ENCODE data around the gene PARM1.

Gene PARM1

DNA sequence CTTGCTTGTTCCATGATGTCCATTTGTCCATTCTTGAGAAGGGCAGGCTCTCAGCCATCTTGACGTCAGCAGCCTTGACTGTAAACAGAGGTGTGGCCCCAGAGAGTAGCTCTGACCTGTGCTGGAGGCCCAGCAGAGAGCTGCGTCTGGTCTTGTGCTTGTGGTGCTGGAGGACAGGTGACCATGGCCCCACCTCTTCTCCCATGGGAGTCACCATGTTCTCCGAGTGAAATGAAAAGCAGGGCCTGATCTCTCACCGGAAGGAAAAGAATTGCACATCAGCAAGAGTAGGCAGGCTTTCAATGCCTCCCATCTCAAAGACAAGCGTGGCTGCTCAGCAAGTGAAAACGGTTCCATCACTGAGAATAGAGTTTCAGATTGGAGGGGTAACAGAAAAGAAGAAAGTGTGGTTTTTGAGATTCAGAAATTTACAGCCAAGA lies 11.5 kb downstream of the PARM1 start:
- Histone ChIP-seq H3K9me3 (ENCODE audit: insufficient read depth, low read depth, low read length) (no peaks in the 10 kb centered on the region), H3K27me3 (ENCODE audit: insufficient read depth, low read length) (no peaks in the 10 kb centered on the region), H3K9ac (ENCODE audit: low read depth, low read length) (no peak overlapping the region), H3K4me1 (ENCODE audit: insufficient read depth, low read length) (peaks cover 10% of the 10 kb centered on the region), H3K4me3 (ENCODE audit: low read length) (no peak overlapping the region), H3K27ac (ENCODE audit: low read length) (no peak overlapping the region), H3K36me3 (ENCODE audit: insufficient read depth, low read depth, low read length) (no peaks in the 10 kb centered on the region)

DNA sequence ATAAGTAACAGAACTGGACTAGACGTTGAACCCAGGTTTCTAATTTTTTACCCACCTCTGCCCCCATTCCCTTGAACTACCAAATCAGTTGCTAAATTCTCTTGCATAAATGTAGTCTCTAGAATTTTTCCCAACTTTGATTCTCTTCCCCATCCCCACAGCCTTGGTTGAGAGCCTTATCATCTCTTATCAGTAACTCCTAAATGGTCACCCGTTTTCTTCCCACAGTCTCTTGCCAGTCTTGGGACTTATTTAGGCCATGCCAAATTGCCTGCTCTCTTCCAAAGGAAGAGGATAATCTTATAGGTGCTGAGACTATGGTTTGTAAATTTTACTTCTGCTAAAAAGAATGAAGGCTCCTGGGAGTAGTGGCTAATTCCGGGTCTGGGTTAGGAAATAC lies 13.3 kb downstream of the PARM1 start:
- no peak overlapping the region for H3K4me3 ChIP-seq (ENCODE audit: low read length)
- H3K9me3 ChIP-seq (ENCODE audit: insufficient read depth, low read depth, low read length): no peaks in the 10 kb centered on the region
- H3K27ac ChIP-seq (ENCODE audit: low read length): no peak overlapping the region
- peaks cover 10% of the 10 kb centered on the region for H3K4me1 ChIP-seq (ENCODE audit: insufficient read depth, low read length)
- H3K36me3 ChIP-seq (ENCODE audit: insufficient read depth, low read depth, low read length): no peaks in the 10 kb centered on the region
- no peaks in the 10 kb centered on the region for H3K27me3 ChIP-seq (ENCODE audit: insufficient read depth, low read length)
- H3K9ac ChIP-seq (ENCODE audit: low read depth, low read length): no peak overlapping the region

DNA sequence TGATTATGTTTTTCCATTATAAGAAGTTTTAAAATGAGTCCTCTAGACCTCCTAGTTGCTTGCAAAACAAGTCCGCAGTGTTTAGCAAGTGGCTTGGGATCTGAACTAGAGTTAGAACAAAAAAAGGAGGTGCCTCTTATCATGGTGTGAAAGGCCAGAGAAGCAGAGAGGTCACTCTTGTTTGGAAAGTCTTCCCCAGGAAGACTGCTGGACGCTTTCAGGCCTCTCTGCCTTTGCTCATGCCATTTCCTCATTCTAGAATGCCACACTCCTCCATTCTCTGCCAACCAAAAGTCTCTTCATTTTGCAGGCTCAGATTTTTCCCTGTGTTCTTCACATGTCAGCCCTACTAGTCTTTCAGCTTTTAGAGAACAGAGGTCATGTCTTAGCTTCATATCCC lies 14.9 kb downstream of the PARM1 start:
- Histone ChIP-seq H3K4me1 (ENCODE audit: insufficient read depth, low read length) (peaks cover 5% of the 10 kb centered on the region), H3K9ac (ENCODE audit: low read depth, low read length) (no peak overlapping the region), H3K9me3 (ENCODE audit: insufficient read depth, low read depth, low read length) (no peaks in the 10 kb centered on the region), H3K4me3 (ENCODE audit: low read length) (no peak overlapping the region), H3K27ac (ENCODE audit: low read length) (no peak overlapping the region), H3K36me3 (ENCODE audit: insufficient read depth, low read depth, low read length) (no peaks in the 10 kb centered on the region), H3K27me3 (ENCODE audit: insufficient read depth, low read length) (no peaks in the 10 kb centered on the region)

DNA sequence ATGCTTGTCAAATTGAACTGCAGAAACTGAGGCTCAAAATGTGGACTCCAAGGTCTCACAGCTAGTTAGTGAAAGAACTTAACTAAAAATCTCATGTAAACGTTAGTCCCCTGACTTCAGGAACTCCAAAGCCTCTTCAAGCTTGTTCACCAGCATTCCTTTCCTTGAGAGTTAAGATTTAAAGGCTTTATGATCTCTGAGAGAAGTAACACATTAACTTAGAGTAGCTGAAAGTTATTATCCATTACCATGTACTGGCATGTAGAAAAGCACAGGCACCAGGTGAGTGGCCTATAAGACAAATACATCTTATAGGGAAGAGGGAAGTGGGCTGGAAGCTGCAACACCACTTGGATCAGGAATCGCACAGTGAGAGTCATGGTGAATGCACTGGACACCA lies 15.3 kb downstream of the PARM1 start:
- Histone ChIP-seq H3K36me3 (ENCODE audit: insufficient read depth, low read depth, low read length) (no peaks in the 10 kb centered on the region), H3K27ac (ENCODE audit: low read length) (no peak overlapping the region), H3K4me3 (ENCODE audit: low read length) (no peak overlapping the region), H3K27me3 (ENCODE audit: insufficient read depth, low read length) (no peaks in the 10 kb centered on the region), H3K9ac (ENCODE audit: low read depth, low read length) (no peak overlapping the region), H3K9me3 (ENCODE audit: insufficient read depth, low read depth, low read length) (no peaks in the 10 kb centered on the region), H3K4me1 (ENCODE audit: insufficient read depth, low read length) (peaks cover under 1% of the 10 kb centered on the region; the same call in 1 of the 2 replicates)

DNA sequence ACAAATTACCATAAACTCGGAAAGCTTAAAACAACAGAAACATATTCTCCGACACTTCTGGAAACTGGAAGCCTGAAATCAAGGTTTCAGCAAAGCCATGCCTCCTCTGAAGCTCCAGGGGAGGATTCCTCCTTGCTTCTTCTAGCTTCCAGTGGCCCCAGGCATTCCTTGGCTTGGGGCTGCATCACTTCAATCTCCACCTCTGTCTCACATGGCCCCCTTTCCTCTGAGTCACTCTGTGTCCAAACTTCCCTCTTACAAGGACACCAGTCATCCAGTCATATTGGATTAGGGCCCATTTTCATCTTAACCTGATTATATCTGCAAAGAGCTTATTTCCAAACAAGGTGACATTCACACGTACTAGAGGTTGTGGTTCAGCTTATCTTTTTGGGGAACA lies 17.3 kb downstream of the PARM1 start:
- H3K27ac ChIP-seq (ENCODE audit: low read length): no peak overlapping the region
- H3K9me3 ChIP-seq (ENCODE audit: insufficient read depth, low read depth, low read length): no peaks in the 10 kb centered on the region
- no peaks in the 10 kb centered on the region for H3K4me1 ChIP-seq (ENCODE audit: insufficient read depth, low read length)
- H3K9ac ChIP-seq (ENCODE audit: low read depth, low read length): no peak overlapping the region
- H3K4me3 ChIP-seq (ENCODE audit: low read length): no peak overlapping the region
- no peaks in the 10 kb centered on the region for H3K27me3 ChIP-seq (ENCODE audit: insufficient read depth, low read length)
- H3K36me3 ChIP-seq (ENCODE audit: insufficient read depth, low read depth, low read length): no peaks in the 10 kb centered on the region

DNA sequence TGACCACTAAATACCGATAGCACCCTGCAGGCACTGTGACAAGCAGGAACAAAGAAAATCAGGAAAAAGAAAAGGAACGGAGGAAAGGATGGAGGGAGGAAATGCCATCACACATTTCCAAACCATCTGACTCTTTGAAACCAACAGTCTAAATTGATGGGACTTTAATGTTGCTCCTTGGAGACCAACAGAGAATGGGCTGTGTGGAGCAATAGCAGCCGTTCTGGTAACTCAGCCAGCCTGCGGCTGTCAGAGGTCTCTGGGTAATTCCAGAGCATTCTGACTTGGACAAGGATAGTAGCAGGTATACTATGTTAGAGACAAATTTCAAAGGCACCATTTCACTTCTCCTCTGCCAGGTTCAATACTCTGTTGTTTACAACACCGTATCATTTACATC lies 18.0 kb downstream of the PARM1 start:
- Histone ChIP-seq H3K4me1 (ENCODE audit: insufficient read depth, low read length) (no peaks in the 10 kb centered on the region), H3K9ac (ENCODE audit: low read depth, low read length) (no peak overlapping the region), H3K27me3 (ENCODE audit: insufficient read depth, low read length) (no peaks in the 10 kb centered on the region), H3K36me3 (ENCODE audit: insufficient read depth, low read depth, low read length) (no peaks in the 10 kb centered on the region), H3K4me3 (ENCODE audit: low read length) (no peak overlapping the region), H3K27ac (ENCODE audit: low read length) (no peak overlapping the region), H3K9me3 (ENCODE audit: insufficient read depth, low read depth, low read length) (no peaks in the 10 kb centered on the region)

DNA sequence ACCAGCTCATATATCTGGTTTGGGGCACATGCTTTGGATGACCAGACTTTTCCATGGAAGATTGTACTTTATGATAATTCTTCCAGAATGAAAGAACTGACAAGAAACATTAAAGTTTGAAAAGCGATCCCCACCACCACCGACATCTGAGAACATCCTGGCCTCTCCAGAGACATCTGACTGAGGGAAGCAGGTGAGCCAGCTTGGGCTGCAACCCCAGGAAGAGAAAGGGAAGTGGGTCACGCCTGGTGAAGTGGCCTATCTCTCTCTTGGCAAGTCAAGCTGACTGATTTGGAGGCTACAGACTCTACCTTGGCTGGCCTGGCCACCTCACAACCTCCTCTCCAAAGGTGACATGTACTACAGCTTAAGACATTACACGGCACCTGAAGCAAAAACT lies 20.7 kb downstream of the PARM1 start:
- no peaks in the 10 kb centered on the region for H3K27me3 ChIP-seq (ENCODE audit: insufficient read depth, low read length)
- no peaks in the 10 kb centered on the region for H3K36me3 ChIP-seq (ENCODE audit: insufficient read depth, low read depth, low read length)
- H3K4me3 ChIP-seq (ENCODE audit: low read length): no peak overlapping the region
- no peak overlapping the region for H3K27ac ChIP-seq (ENCODE audit: low read length)
- no peaks in the 10 kb centered on the region; the same call in 1 of the 2 replicates for H3K4me1 ChIP-seq (ENCODE audit: insufficient read depth, low read length)
- no peak overlapping the region for H3K9ac ChIP-seq (ENCODE audit: low read depth, low read length)
- no peaks in the 10 kb centered on the region for H3K9me3 ChIP-seq (ENCODE audit: insufficient read depth, low read depth, low read length)

DNA sequence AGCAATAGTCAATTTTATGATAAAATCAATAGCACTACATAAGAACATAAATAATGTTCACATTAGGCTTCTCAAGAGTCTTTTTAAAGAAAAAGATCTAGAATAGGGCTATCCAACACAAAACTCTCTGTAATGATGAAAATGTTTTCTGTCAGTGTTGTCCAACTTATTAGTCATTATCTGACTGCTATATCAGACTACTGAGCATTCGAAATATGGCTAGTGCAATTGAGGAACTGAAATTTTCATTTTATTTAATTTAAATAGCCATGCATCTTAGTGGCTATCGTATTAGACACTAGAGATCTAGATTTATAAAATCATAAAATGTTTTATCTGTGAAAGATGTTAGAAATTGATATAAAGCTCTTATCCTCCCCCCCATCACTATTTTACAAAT lies 26.0 kb downstream of the PARM1 start:
- Histone ChIP-seq H3K4me1 (ENCODE audit: insufficient read depth, low read length) (no peaks in the 10 kb centered on the region; the same call in 1 of the 2 replicates), H3K9ac (ENCODE audit: low read depth, low read length) (no peak overlapping the region), H3K36me3 (ENCODE audit: insufficient read depth, low read depth, low read length) (no peaks in the 10 kb centered on the region), H3K27ac (ENCODE audit: low read length) (no peak overlapping the region), H3K9me3 (ENCODE audit: insufficient read depth, low read depth, low read length) (peaks cover 7% of the 10 kb centered on the region; the same call in 1 of the 2 replicates), H3K4me3 (ENCODE audit: low read length) (no peak overlapping the region), H3K27me3 (ENCODE audit: insufficient read depth, low read length) (no peaks in the 10 kb centered on the region)

DNA sequence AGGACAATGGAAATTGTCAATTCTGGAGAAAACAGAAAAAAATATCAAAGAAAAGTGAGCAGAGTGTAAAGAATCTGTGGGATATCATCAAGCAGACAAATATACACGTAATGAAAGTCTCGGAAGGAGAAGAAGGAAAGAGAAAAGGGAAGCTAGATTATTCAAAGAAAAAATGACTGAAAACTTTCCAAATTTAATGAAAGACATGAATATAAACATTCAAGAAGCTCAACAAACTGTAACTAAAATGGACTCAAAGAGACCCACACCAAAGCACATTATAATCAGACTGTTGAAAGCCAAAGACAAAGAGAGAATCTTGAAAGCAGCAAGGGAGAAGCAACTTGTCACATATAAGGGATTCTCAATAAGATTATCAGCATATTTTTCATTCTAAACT lies 28.3 kb downstream of the PARM1 start:
- no peaks in the 10 kb centered on the region; the same call in 1 of the 2 replicates for H3K4me1 ChIP-seq (ENCODE audit: insufficient read depth, low read length)
- H3K9ac ChIP-seq (ENCODE audit: low read depth, low read length): no peak overlapping the region
- H3K4me3 ChIP-seq (ENCODE audit: low read length): no peak overlapping the region
- no peak overlapping the region for H3K27ac ChIP-seq (ENCODE audit: low read length)
- H3K36me3 ChIP-seq (ENCODE audit: insufficient read depth, low read depth, low read length): no peaks in the 10 kb centered on the region
- H3K27me3 ChIP-seq (ENCODE audit: insufficient read depth, low read length): no peaks in the 10 kb centered on the region
- H3K9me3 ChIP-seq (ENCODE audit: insufficient read depth, low read depth, low read length): peaks cover 7% of the 10 kb centered on the region; the same call in 1 of the 2 replicates

DNA sequence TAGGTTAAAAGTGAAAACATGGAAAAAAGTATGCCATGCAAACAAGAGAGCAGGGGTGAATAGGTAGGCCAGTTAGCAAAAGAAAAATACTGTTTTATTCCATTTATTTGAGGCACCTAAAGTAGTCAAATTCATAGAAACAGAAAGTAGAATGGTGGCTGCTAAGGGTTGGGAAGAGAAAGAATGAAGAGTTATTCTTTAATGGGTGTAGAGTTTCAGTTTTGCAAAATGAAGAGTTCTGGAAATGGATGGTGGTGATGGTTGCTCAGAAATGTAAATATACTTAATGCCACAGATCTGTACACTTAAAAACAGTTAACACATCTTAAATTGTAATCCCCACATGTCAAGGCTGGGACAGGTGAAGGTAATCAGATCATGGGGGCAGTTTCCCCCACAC lies 29.7 kb downstream of the PARM1 start:
- Histone ChIP-seq H3K9me3 (ENCODE audit: insufficient read depth, low read depth, low read length) (peaks cover 7% of the 10 kb centered on the region; the same call in 1 of the 2 replicates), H3K4me3 (ENCODE audit: low read length) (no peak overlapping the region)

DNA sequence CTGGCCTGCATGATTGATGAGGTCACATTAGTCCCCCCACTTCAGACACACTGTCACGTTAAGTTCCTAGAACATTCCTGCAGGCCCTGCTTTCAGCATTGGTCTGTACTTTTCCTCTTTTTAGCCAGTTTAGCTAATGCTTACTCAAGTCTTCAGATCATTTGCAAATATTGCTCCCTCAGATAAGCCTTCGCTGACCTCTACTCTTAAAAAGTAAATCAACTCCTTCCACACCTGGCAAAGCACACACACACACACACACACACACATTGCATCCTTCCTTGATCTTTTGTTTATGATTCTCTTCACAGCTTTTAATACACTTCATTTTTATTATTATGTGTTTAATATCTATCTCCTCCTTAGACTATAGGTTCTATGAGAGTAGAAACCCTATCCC lies 31.4 kb downstream of the PARM1 start:
- Histone ChIP-seq H3K4me3 (ENCODE audit: low read length) (no peak overlapping the region), H3K36me3 (ENCODE audit: insufficient read depth, low read depth, low read length) (no peaks in the 10 kb centered on the region), H3K9me3 (ENCODE audit: insufficient read depth, low read depth, low read length) (peaks cover 7% of the 10 kb centered on the region; the same call in 1 of the 2 replicates), H3K4me1 (ENCODE audit: insufficient read depth, low read length) (no peaks in the 10 kb centered on the region), H3K27ac (ENCODE audit: low read length) (no peak overlapping the region), H3K9ac (ENCODE audit: low read depth, low read length) (no peak overlapping the region), H3K27me3 (ENCODE audit: insufficient read depth, low read length) (no peaks in the 10 kb centered on the region)

More for the DNA sequence above, 29.7 kb downstream of the PARM1 start:
- Histone ChIP-seq H3K9ac (ENCODE audit: low read depth, low read length) (no peak overlapping the region), H3K27ac (ENCODE audit: low read length) (no peak overlapping the region), H3K27me3 (ENCODE audit: insufficient read depth, low read length) (no peaks in the 10 kb centered on the region), H3K36me3 (ENCODE audit: insufficient read depth, low read depth, low read length) (no peaks in the 10 kb centered on the region), H3K4me1 (ENCODE audit: insufficient read depth, low read length) (no peaks in the 10 kb centered on the region)

DNA sequence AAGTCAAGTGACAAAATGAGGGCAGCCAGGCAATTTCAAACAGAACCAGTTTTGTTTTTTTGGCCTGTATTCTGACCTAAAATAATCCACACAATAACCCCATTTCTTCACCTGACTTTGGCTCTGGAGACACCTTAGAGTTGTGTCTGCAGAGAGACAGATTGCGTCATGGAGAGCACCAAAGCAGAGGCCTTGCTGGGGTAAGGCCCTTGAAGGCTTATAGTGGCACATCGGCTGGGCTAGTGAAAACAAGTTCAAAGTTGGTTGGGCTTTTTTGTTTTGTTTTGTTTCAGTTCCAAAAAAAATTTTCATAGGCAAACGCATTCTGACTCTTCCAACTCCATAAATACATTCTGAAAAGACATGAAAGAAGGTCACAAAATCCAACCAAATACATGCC lies 34.4 kb downstream of the PARM1 start:
- Histone ChIP-seq H3K36me3 (ENCODE audit: insufficient read depth, low read depth, low read length) (no peaks in the 10 kb centered on the region), H3K27me3 (ENCODE audit: insufficient read depth, low read length) (no peaks in the 10 kb centered on the region), H3K4me3 (ENCODE audit: low read length) (no peak overlapping the region), H3K9me3 (ENCODE audit: insufficient read depth, low read depth, low read length) (no peaks in the 10 kb centered on the region), H3K9ac (ENCODE audit: low read depth, low read length) (no peak overlapping the region), H3K27ac (ENCODE audit: low read length) (no peak overlapping the region), H3K4me1 (ENCODE audit: insufficient read depth, low read length) (no peaks in the 10 kb centered on the region)

Data from iPS-20b (cell line).